Fibroblast of lung (primary cell): ENCODE results near the gene GLT6D1. TPM values are rescaled to one million over a fixed set of nuclear protein-coding genes. Genes with fewer than 3 reads are reported as not detected.

Experiments used
- DNase-seq, 2 donors: peaks; one replicate each; pipeline versions ENCODE4 v3.0.0 to v3.0.0-alpha.2; 2010; ENCODE audit warnings: low read depth in 2 of 2
- H2AFZ ChIP-seq: 2 replicates; pipeline ENCODE4 v1.5.1; 2012; ENCODE audit warnings: low read length, control low read depth, inconsistent platforms
- H3K27ac ChIP-seq: 2 replicates; pipeline ENCODE4 v1.5.1; 2011; ENCODE audit warnings: low read length, control low read depth; ENCODE audit not compliant: insufficient read depth
- H3K27me3 ChIP-seq: 2 replicates; pipeline ENCODE4 v1.5.1; 2011; ENCODE audit warnings: mild to moderate bottlenecking, low read length; ENCODE audit not compliant: control insufficient read depth, insufficient read depth
- H3K36me3 ChIP-seq: 2 replicates; pipeline ENCODE4 v1.5.1; 2011; ENCODE audit warnings: low read length; ENCODE audit not compliant: control insufficient read depth, insufficient read depth
- H3K4me1 ChIP-seq: 2 replicates; pipeline ENCODE4 v1.5.1; 2011; ENCODE audit warnings: low read length; ENCODE audit not compliant: control insufficient read depth, insufficient read depth; ENCODE audit errors: extremely low read depth
- H3K4me2 ChIP-seq: 2 replicates; pipeline ENCODE4 v1.5.1; 2011; ENCODE audit warnings: low read length, control low read depth; ENCODE audit not compliant: insufficient read depth; ENCODE audit errors: extremely low read depth
- H3K4me3 ChIP-seq, 4 experiments: fragments of 200-600 bp in 1 of 4; sonication (generic) in 1 of 4; replicated peaks in 1 of 4; 2 replicates each; pipeline ENCODE4 v1.5.1; 2011 to 2016; ENCODE audit warnings: low read length in 4 of 4, low read depth in 3 of 4, mild to moderate bottlenecking in 3 of 4, control low read depth in 2 of 4, inconsistent platforms in 1 of 4, mixed read lengths in 1 of 4; ENCODE audit not compliant: insufficient read depth in 1 of 4; ENCODE audit errors: control extremely low read depth in 1 of 4
- H3K79me2 ChIP-seq: 2 replicates; pipeline ENCODE4 v1.5.1; 2012; ENCODE audit warnings: mild to moderate bottlenecking, low read length, inconsistent platforms; ENCODE audit not compliant: control insufficient read depth, insufficient read depth
- H3K9ac ChIP-seq: 2 replicates; pipeline ENCODE4 v1.5.1; 2011; ENCODE audit warnings: mild to moderate bottlenecking, low read length, control low read depth; ENCODE audit not compliant: insufficient read depth
- H3K9me3 ChIP-seq: 2 replicates; pipeline ENCODE4 v1.5.1; 2012; ENCODE audit warnings: low read depth, low read length; ENCODE audit not compliant: control insufficient read depth, insufficient read depth
- H4K20me1 ChIP-seq: 2 replicates; pipeline ENCODE4 v1.5.1; 2011; ENCODE audit warnings: low read length; ENCODE audit not compliant: control insufficient read depth, insufficient read depth; ENCODE audit errors: extremely low read depth
- CTCF ChIP-seq, 2 donors: IDR thresholded peaks in 1 of 2; conservative IDR thresholded peaks in 1 of 2; 1 replicate in 1 of 2; 2 replicates in 1 of 2; pipeline ENCODE4 v1.5.1; 2011 to 2012; ENCODE audit warnings: low read length in 2 of 2, control low read depth in 1 of 2, inconsistent platforms in 1 of 2, low read depth in 1 of 2, mild to moderate bottlenecking in 1 of 2
- EZH2 ChIP-seq: IDR thresholded peaks from 2 replicates; pipeline ENCODE4 v1.5.1; 2012; ENCODE audit warnings: low read length, control low read depth, mild to moderate bottlenecking; ENCODE audit errors: missing control alignments
- polyA plus RNA-seq, 2 donors: library from polyadenylated mRNA; depleted of rRNA in 1 of 2; stranded (reverse) in 1 of 2; unstranded in 1 of 2; fragments of >200 nt; gene quantifications; 2 replicates each; pipeline ENCODE4 v1.2.1, GENCODE V29; 2011 to 2012; ENCODE audit warnings: missing spikeins in 1 of 2
- total RNA-seq: library from RNA; depleted of rRNA; stranded (reverse); fragments of >200 nt; gene quantifications from 2 replicates; pipeline ENCODE4 v1.2.1, GENCODE V29; 2014

GLT6D1 gene
- total and polyA plus RNA-seq, 2 donors (not counting 1 experiment from before 2014, with no cell fraction given) = not detected

- Histone ChIP-seq H4K20me1 (no peaks in the 10 kb centered on the region), H3K4me1 (no peaks in the 10 kb centered on the region), H2AFZ (no peak overlapping the region), H3K27ac (no peak overlapping the region), H3K9me3 (no peaks in the 10 kb centered on the region), H3K36me3 (no peaks in the 10 kb centered on the region), H3K27me3 (no peaks in the 10 kb centered on the region), H3K9ac (no peak overlapping the region), H3K4me3 (no peak overlapping the region), H3K79me2 (no peaks in the 10 kb centered on the region), H3K4me2 (no peak overlapping the region)
- TF ChIP-seq EZH2 (no peak), CTCF (conservative IDR thresholded peaks at IDR 0.05 in 1 of 2, IDR thresholded peaks at IDR 0.05 in 1 of 2; ENCODE audit: low read depth in 1 of 2, low read length in 2 of 2) (no peak)
- no peak for DNase-seq
Measured at GRCh38 chr9:135600296-135600817, 39.0 kb downstream of the GLT6D1 start.

- TF ChIP-seq EZH2 (no peak), CTCF (conservative IDR thresholded peaks at IDR 0.05 in 1 of 2, IDR thresholded peaks at IDR 0.05 in 1 of 2; ENCODE audit: low read depth in 1 of 2, low read length in 2 of 2) (no peak)
- Histone ChIP-seq H4K20me1 (no peaks in the 10 kb centered on the region), H3K79me2 (no peaks in the 10 kb centered on the region), H3K9ac (no peak overlapping the region), H3K27me3 (no peaks in the 10 kb centered on the region), H2AFZ (no peak overlapping the region), H3K36me3 (no peaks in the 10 kb centered on the region), H3K4me2 (no peak overlapping the region), H3K9me3 (no peaks in the 10 kb centered on the region), H3K4me1 (no peaks in the 10 kb centered on the region), H3K4me3 (no peak overlapping the region), H3K27ac (no peak overlapping the region)
- DNase-seq = no peak
Measured at GRCh38 chr9:135596211-135596610, 43.1 kb downstream of the GLT6D1 start.

GRCh38 chr9:135592625-135593024, 46.7 kb downstream of the GLT6D1 start:
- no peaks in the 10 kb centered on the region for H3K27me3 ChIP-seq
- no peaks in the 10 kb centered on the region for H3K4me1 ChIP-seq
- no peaks in the 10 kb centered on the region for H3K9me3 ChIP-seq
- no peak overlapping the region for H2AFZ ChIP-seq
- no peaks in the 10 kb centered on the region for H4K20me1 ChIP-seq
- no peak for DNase-seq
- H3K27ac ChIP-seq = no peak overlapping the region
- no peak overlapping the region for H3K9ac ChIP-seq
- TF ChIP-seq EZH2 (no peak), CTCF (conservative IDR thresholded peaks at IDR 0.05 in 1 of 2, IDR thresholded peaks at IDR 0.05 in 1 of 2; ENCODE audit: low read depth in 1 of 2, low read length in 2 of 2) (no peak)
- no peak overlapping the region for H3K4me2 ChIP-seq
- H3K79me2 ChIP-seq = no peaks in the 10 kb centered on the region
- H3K36me3 ChIP-seq = no peaks in the 10 kb centered on the region
- H3K4me3 ChIP-seq = no peak overlapping the region
